B cell (primary cell): ENCODE results near the gene RRM2. TPM values are rescaled to one million over a fixed set of nuclear protein-coding genes. Genes with fewer than 3 reads are reported as not detected.

Experiments used
- ATAC-seq: fragments of 200-7000 bp; cut with Tn5 transposase; one replicate; pipeline ENCODE4 v1.10.0; 2021; ENCODE audit warnings: low read depth, mild to moderate bottlenecking, moderate number of reproducible peaks, moderate library complexity
- CTCF ChIA-PET: fragments of 350-600 bp; sonication (Branson Sonifier 250); formaldehyde crosslinking; loops from one replicate; lab custom pipeline; 2021; ENCODE audit warnings: antibody characterized with exemption, inconsistent platforms; lab: Charles Lee
- POLR2A ChIA-PET: fragments of 350-600 bp; sonication (Branson Sonifier 250); formaldehyde crosslinking; loops from one replicate; lab custom pipeline; 2021; ENCODE audit warnings: antibody characterized with exemption; lab: Charles Lee
- DNase-seq: peaks from one replicate; pipeline ENCODE4 v3.0.0; 2013
- H2AFZ ChIP-seq: 2 replicates; pipeline ENCODE4 v1.6.1; 2012; ENCODE audit warnings: mild to moderate bottlenecking, low read depth, low read length; ENCODE audit not compliant: insufficient read depth, poor library complexity, severe bottlenecking
- H3K27ac ChIP-seq, 2 donors: 1 replicate in 1 of 2; 2 replicates in 1 of 2; pipeline ENCODE4 v1.5.1; 2012 to 2013; ENCODE audit warnings: low read length in 2 of 2, mild to moderate bottlenecking in 2 of 2, moderate library complexity in 1 of 2
- H3K27me3 ChIP-seq, 4 experiments: fragments of 200-600 bp in 1 of 4; sonication (generic) in 1 of 4; replicated peaks in 1 of 4; 1 replicate in 2 of 4; 2 replicates in 2 of 4; pipeline versions ENCODE4 v1.6.1 to v1.7.0; 2013 to 2016; ENCODE audit warnings: low read length in 3 of 4, mild to moderate bottlenecking in 2 of 4, mixed read lengths in 1 of 4, moderate library complexity in 1 of 4; ENCODE audit not compliant: insufficient read depth in 4 of 4, control insufficient read depth in 3 of 4; ENCODE audit errors: control extremely low read depth in 1 of 4
- H3K36me3 ChIP-seq, 2 experiments: replicated peaks in 1 of 2; 1 replicate in 1 of 2; 2 replicates in 1 of 2; pipeline versions ENCODE4 v1.6.1 to v1.7.1; 2013; ENCODE audit warnings: low read length in 1 of 2; ENCODE audit not compliant: insufficient read depth in 2 of 2, control insufficient read depth in 1 of 2; ENCODE audit errors: control extremely low read depth in 1 of 2, extremely low read depth in 1 of 2
- H3K4me1 ChIP-seq, 2 donors: fragments of 200-600 bp in 1 of 2; sonication (generic) in 1 of 2; 1 replicate in 1 of 2; 2 replicates in 1 of 2; pipeline versions ENCODE4 v1.5.1 to v1.6.1; 2013 to 2017; ENCODE audit warnings: low read length in 2 of 2; ENCODE audit not compliant: control insufficient read depth in 2 of 2, insufficient read depth in 2 of 2
- H3K4me2 ChIP-seq: replicated peaks from 2 replicates; pipeline ENCODE3; 2012; ENCODE audit warnings: mild to moderate bottlenecking, low read depth, low read length; ENCODE audit not compliant: poor library complexity, severe bottlenecking
- H3K4me3 ChIP-seq, 5 experiments: fragments of 200-600 bp in 1 of 5; sonication (generic) in 1 of 5; 1 replicate in 3 of 5; 2 replicates in 2 of 5; pipeline versions ENCODE4 v1.5.1 to v1.7.0; 2011 to 2016; ENCODE audit warnings: low read length in 4 of 5, mild to moderate bottlenecking in 4 of 5, low read depth in 2 of 5, control low read depth in 1 of 5, moderate library complexity in 1 of 5; ENCODE audit not compliant: insufficient read depth in 1 of 5; ENCODE audit errors: control extremely low read depth in 1 of 5, extremely low read depth in 1 of 5
- H3K79me2 ChIP-seq: fragments of 200-600 bp; sonication (generic); one replicate; pipeline ENCODE4 v1.6.0; 2016; ENCODE audit warnings: low read length; ENCODE audit not compliant: control insufficient read depth, insufficient read depth
- H3K9ac ChIP-seq: fragments of 200-600 bp; sonication (generic); 2 replicates; pipeline ENCODE4 v1.6.1; 2017; ENCODE audit warnings: mild to moderate bottlenecking, low read length, moderate library complexity
- H3K9me3 ChIP-seq, 3 donors: one replicate each; pipeline versions ENCODE4 v1.6.1 to v1.7.1; 2013; ENCODE audit warnings: low read length in 2 of 3; ENCODE audit not compliant: control insufficient read depth in 2 of 3, insufficient read depth in 1 of 3; ENCODE audit errors: control extremely low read depth in 1 of 3
- H4K20me1 ChIP-seq: 2 replicates; pipeline ENCODE4 v1.6.0; 2012; ENCODE audit warnings: mild to moderate bottlenecking, low read length; ENCODE audit not compliant: insufficient read depth, control insufficient read depth, poor library complexity, severe bottlenecking
- H3K27ac Mint-ChIP-seq: one replicate; pipeline ENCODE4 v1.8.0; 2021; ENCODE audit warnings: mixed read lengths
- H3K27me3 Mint-ChIP-seq: one replicate; pipeline ENCODE4 v1.8.0; 2021; ENCODE audit warnings: mixed read lengths
- H3K4me1 Mint-ChIP-seq: one replicate; pipeline ENCODE4 v1.8.0; 2021; ENCODE audit warnings: mixed read lengths
- H3K4me3 Mint-ChIP-seq: one replicate; pipeline ENCODE4 v1.8.0; 2021; ENCODE audit warnings: mixed read lengths
- H3K9me3 Mint-ChIP-seq: one replicate; pipeline ENCODE4 v1.8.0; 2022; ENCODE audit warnings: mixed read lengths; ENCODE audit not compliant: insufficient read depth
- CTCF ChIP-seq: fragments of 200-600 bp; IDR thresholded peaks from one replicate; pipeline ENCODE4 v1.8.0; 2022; ENCODE audit warnings: antibody characterized with exemption, mild to moderate bottlenecking
- EZH2 ChIP-seq: IDR thresholded peaks from 2 replicates; pipeline ENCODE4 v1.6.1; 2012; ENCODE audit warnings: borderline replicate concordance, low read depth, mild to moderate bottlenecking, moderate library complexity, low read length; ENCODE audit not compliant: insufficient read depth, poor library complexity, severe bottlenecking
- WGBS: methylation state at CpG from one replicate; pipeline ENCODE4 v1.1.5; 2013; ENCODE audit warnings: missing lambda C conversion rate; ENCODE audit not compliant: insufficient coverage; 5-methylcytosine and 5-hydroxymethylcytosine counted together
- intact Hi-C: fragments of 100-400 bp; cut with micrococcal nuclease; formaldehyde crosslinking; loops from one replicate; pipeline ENCODE4 v1.10.0; 2022
- polyA plus RNA-seq: library from polyadenylated mRNA; depleted of rRNA; stranded (reverse); fragments of >200 nt; gene quantifications from 2 replicates; pipeline ENCODE4 v1.2.3, GENCODE V29; 2012
- total RNA-seq, 2 donors: library from RNA; stranded (reverse); fragments of 120-200 nt in 1 of 2; gene quantifications; 1 replicate in 1 of 2; 2 replicates in 1 of 2; pipeline versions ENCODE4 v1.2.3 to v1.2.4, GENCODE V29; 2013 to 2022

RRM2 gene
- total and polyA plus RNA-seq, 2 donors (not counting 1 experiment from before 2014, with no cell fraction given) = 1.2 to 3.3 TPM

- no peaks in the 10 kb centered on the region for H3K27me3 Mint-ChIP-seq
- ChIA-PET CTCF (interaction anchor here (1.1 to 4.6 kb wide), 4 partner anchors 29 to 271 kb away, joined by 3 to 25 read pairs (median 10); no protein-coding TSS in a partner anchor), POLR2A (no interaction called here)
- no peaks in the 10 kb centered on the region for H3K9me3 Mint-ChIP-seq
- no peaks in the 10 kb centered on the region for H3K9me3 ChIP-seq
- H3K27me3 ChIP-seq = no peaks in the 10 kb centered on the region
- peaks cover 9 to 15% of the 10 kb centered on the region in 2 donors for H3K4me1 ChIP-seq
- no peak overlapping the region for H3K4me3 ChIP-seq
- H3K9ac ChIP-seq = no peak overlapping the region
- peak; percentile 57 for ATAC-seq
- no peaks in the 10 kb centered on the region for H4K20me1 ChIP-seq
- no peak for TF ChIP-seq CTCF
- TF ChIP-seq EZH2 = no peak
- intact Hi-C loops = no loop called here
- no peak overlapping the region for H3K4me3 Mint-ChIP-seq
- H3K4me1 Mint-ChIP-seq = peaks cover 16% of the 10 kb centered on the region
- H3K79me2 ChIP-seq = no peaks in the 10 kb centered on the region
- peak; percentile 42 for DNase-seq
- 88% methylated on average over 17 of the region's 18 CpGs for WGBS
- H3K4me2 ChIP-seq = no peak overlapping the region
- H3K27ac ChIP-seq = no peak overlapping the region
- no peak overlapping the region for H3K27ac Mint-ChIP-seq
- no peak overlapping the region for H2AFZ ChIP-seq
- H3K36me3 ChIP-seq = no peaks in the 10 kb centered on the region
Observed at GRCh38 chr2:10163498-10164486, 41.3 kb downstream of the RRM2 start.

DNA sequence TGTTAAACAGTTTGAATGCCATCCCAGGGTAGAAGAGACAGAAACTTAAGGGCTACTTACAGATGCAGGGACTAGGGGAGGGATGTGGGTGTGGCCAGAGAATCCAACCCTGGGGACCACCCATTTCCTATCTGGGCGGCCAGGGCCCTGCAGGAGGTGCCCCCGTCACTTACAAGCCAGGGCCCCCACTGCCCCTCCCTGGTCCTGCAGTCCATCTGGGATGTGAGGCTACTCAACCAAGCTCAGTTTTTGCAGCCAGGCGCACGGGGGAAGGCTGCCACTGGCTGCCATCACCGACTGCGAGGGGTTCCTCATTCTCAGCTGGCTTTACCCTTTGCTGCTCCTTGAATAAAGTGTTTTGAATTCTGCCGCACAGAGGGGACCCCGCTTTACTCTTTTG lies 42.1 kb downstream of the RRM2 start:
- Histone ChIP-seq H4K20me1 (no peaks in the 10 kb centered on the region), H3K4me1 (peaks cover 9 to 15% of the 10 kb centered on the region in 2 donors), H2AFZ (no peak overlapping the region), H3K27me3 (no peaks in the 10 kb centered on the region), H3K4me2 (no peak overlapping the region), H3K9ac (no peak overlapping the region), H3K79me2 (no peaks in the 10 kb centered on the region), H3K36me3 (no peaks in the 10 kb centered on the region), H3K27ac (no peak overlapping the region), H3K4me3 (no peak overlapping the region), H3K9me3 (no peaks in the 10 kb centered on the region)
- TF ChIP-seq CTCF (no peak), EZH2 (no peak)
- intact Hi-C loops = no loop called here
- no peaks in the 10 kb centered on the region for H3K9me3 Mint-ChIP-seq
- ATAC-seq (no peak), DNase-seq (no peak)
- H3K4me1 Mint-ChIP-seq = peaks cover 16% of the 10 kb centered on the region
- H3K4me3 Mint-ChIP-seq = no peak overlapping the region
- 96% methylated on average over 5 of the region's 8 CpGs for WGBS
- ChIA-PET POLR2A (no interaction called here), CTCF (interaction anchor here (1.5 to 4.6 kb wide), 3 partner anchors 23 to 271 kb away, joined by 4 to 25 read pairs (median 15); no protein-coding TSS in a partner anchor)
- H3K27me3 Mint-ChIP-seq = no peaks in the 10 kb centered on the region
- no peak overlapping the region for H3K27ac Mint-ChIP-seq
